CMK (cell line): ENCODE results near the gene PPP1R26.

Experiments used
- DNase-seq: peaks from one replicate; pipeline ENCODE4 v3.0.0-alpha.2; 2010; ENCODE audit warnings: low read depth

The PPP1R26 gene

GRCh38 chr9:135488013-135488330 is 8.4 kb downstream of the PPP1R26 start:
- no peak for DNase-seq

- no peak for DNase-seq
These were observed 8.9 kb downstream of the PPP1R26 start for GRCh38 chr9:135488527-135488926.

- DNase-seq = no peak
These were observed 9.8 kb downstream of the PPP1R26 start for GRCh38 chr9:135489188-135489906.

- DNase-seq = no peak
These were observed 10.7 kb downstream of the PPP1R26 start for GRCh38 chr9:135490166-135490870.

GRCh38 chr9:135490980-135491464 is 11.4 kb downstream of the PPP1R26 start:
- no peak for DNase-seq

- DNase-seq = no peak
These were observed 12.2 kb downstream of the PPP1R26 start for GRCh38 chr9:135491764-135492163.

- DNase-seq = no peak
These were observed 13.5 kb downstream of the PPP1R26 start for GRCh38 chr9:135492886-135493669.

- no peak for DNase-seq
These were observed 15.4 kb downstream of the PPP1R26 start for GRCh38 chr9:135494791-135495559.

GRCh38 chr9:135498381-135499126 is 19.0 kb downstream of the PPP1R26 start:
- DNase-seq = no peak

GRCh38 chr9:135499326-135500070 is 19.9 kb downstream of the PPP1R26 start:
- DNase-seq = no peak

- no peak for DNase-seq
These were observed 20.5 kb downstream of the PPP1R26 start for GRCh38 chr9:135500071-135500524.

GRCh38 chr9:135500525-135501260 is 21.1 kb downstream of the PPP1R26 start, which contains the start of gene MRPS2:
TSS of gene MRPS2 (plus strand) at chr9:135500682. CDS start at chr9:135500711, 29 bp downstream.
- peak; percentile 73 for DNase-seq

GRCh38 chr9:135501261-135502167 is 21.9 kb downstream of the PPP1R26 start:
- DNase-seq = no peak

GRCh38 chr9:135502168-135502872 is 22.7 kb downstream of the PPP1R26 start:
- no peak for DNase-seq

GRCh38 chr9:135502873-135503321 is 23.3 kb downstream of the PPP1R26 start:
- DNase-seq = no peak

- no peak for DNase-seq
These were observed 24.0 kb downstream of the PPP1R26 start for GRCh38 chr9:135503371-135504261.
